Esophagus squamous epithelium (tissue), 4 donors: ENCODE data around the gene FANCD2OS.

ENCODE experiments used
- CTCF ChIP-seq, 6 experiments: fragments of 450-650 bp in 4 of 6; fragments of 200-600 bp in 2 of 6; sonication (generic) in 2 of 6; IDR thresholded peaks; one replicate each; pipeline ENCODE4 v1.5.1; 2016 to 2019; ENCODE audit warnings: antibody characterized with exemption in 6 of 6, mild to moderate bottlenecking in 4 of 6, moderate library complexity in 4 of 6
- POLR2A ChIP-seq, 4 donors: fragments of 450-650 bp; IDR thresholded peaks; one replicate each; pipeline ENCODE4 v1.6.1; 2017; ENCODE audit warnings: antibody characterized with exemption in 4 of 4, mild to moderate bottlenecking in 4 of 4, moderate library complexity in 3 of 4

GRCh38 chr3:10149226-10149625 is 41.2 kb upstream of the FANCD2OS start:
- TF ChIP-seq CTCF (IDR thresholded peaks at IDR 0.05) (no peak), POLR2A (IDR thresholded peaks at IDR 0.05) (no peak)
